Activated CD8-positive, alpha-beta T cell treated with anti-CD3 and anti-CD28 coated beads for 36 hours (primary cell): ENCODE results near the gene NDE1. TPM values are rescaled to one million over a fixed set of nuclear protein-coding genes. Genes with fewer than 3 reads are reported as not detected.

Experiments used
- ATAC-seq: fragments of 200-7000 bp; cut with Tn5 transposase; one replicate; pipeline ENCODE4 v1.10.0; 2021; ENCODE audit warnings: mild to moderate bottlenecking, moderate library complexity
- CTCF ChIA-PET: fragments of 350-600 bp; sonication (Branson Sonifier 250); formaldehyde crosslinking; loops from one replicate; lab custom pipeline; 2021; ENCODE audit warnings: antibody characterized with exemption; lab: Charles Lee
- POLR2A ChIA-PET: fragments of 350-600 bp; sonication (Branson Sonifier 250); formaldehyde crosslinking; loops from one replicate; lab custom pipeline; 2021; ENCODE audit warnings: antibody characterized with exemption; lab: Charles Lee
- DNase-seq: peaks from one replicate; pipeline ENCODE4 v3.0.0-alpha.2; 2020
- H3K27ac Mint-ChIP-seq: one replicate; pipeline ENCODE4 v1.8.0; 2021; ENCODE audit warnings: mild to moderate bottlenecking, mixed read lengths
- H3K27me3 Mint-ChIP-seq: one replicate; pipeline ENCODE4 v1.8.0; 2021; ENCODE audit warnings: mixed read lengths
- H3K36me3 Mint-ChIP-seq: one replicate; pipeline ENCODE4 v1.8.0; 2021; ENCODE audit warnings: low read depth, mixed read lengths
- H3K4me1 Mint-ChIP-seq: one replicate; pipeline ENCODE4 v1.8.0; 2021; ENCODE audit warnings: low read depth, mixed read lengths
- H3K4me3 Mint-ChIP-seq: one replicate; pipeline ENCODE4 v1.8.0; 2021; ENCODE audit warnings: mild to moderate bottlenecking, moderate library complexity, mixed read lengths
- H3K9me3 Mint-ChIP-seq: one replicate; pipeline ENCODE4 v1.8.0; 2021; ENCODE audit warnings: mixed read lengths
- CTCF ChIP-seq: fragments of 200-600 bp; IDR thresholded peaks from one replicate; pipeline ENCODE4 v1.8.0; 2022; ENCODE audit warnings: antibody characterized with exemption, mild to moderate bottlenecking
- intact Hi-C: fragments of 100-400 bp; cut with micrococcal nuclease; formaldehyde crosslinking; loops from one replicate; pipeline ENCODE4 v1.10.0; 2022
- total RNA-seq, 2 experiments: library from RNA; stranded (reverse); gene quantifications; one replicate each; pipeline ENCODE4 v1.2.3, GENCODE V29; 2021

The NDE1 gene
- total RNA-seq, 2 experiments from 2014 or later = 97.6 to 103 TPM

- H3K36me3 Mint-ChIP-seq = peaks cover 4% of the 10 kb centered on the region
- H3K9me3 Mint-ChIP-seq = no peaks in the 10 kb centered on the region
- intact Hi-C loops = no loop called here
- ChIA-PET CTCF (no interaction called here), POLR2A (no interaction called here)
- ATAC-seq (no peak), DNase-seq (no peak)
- no peaks in the 10 kb centered on the region for H3K27me3 Mint-ChIP-seq
- no peaks in the 10 kb centered on the region for H3K4me1 Mint-ChIP-seq
- no peak overlapping the region for H3K4me3 Mint-ChIP-seq
- H3K27ac Mint-ChIP-seq = no peak overlapping the region
- TF ChIP-seq CTCF = no peak
These were observed 96.3 kb downstream of the NDE1 start for GRCh38 chr16:15746332-15746731.

- H3K4me3 Mint-ChIP-seq = no peak overlapping the region
- DNase-seq (no peak), ATAC-seq (no peak)
- no peak for TF ChIP-seq CTCF
- intact Hi-C loops = no loop called here
- POLR2A ChIA-PET = no interaction called here
- no peak overlapping the region for H3K27ac Mint-ChIP-seq
- no peaks in the 10 kb centered on the region for H3K4me1 Mint-ChIP-seq
- CTCF ChIA-PET = interaction anchor here (2.0 kb wide), 1 partner anchor 13 kb away, joined by 4 read pairs; no protein-coding TSS in a partner anchor
- no peaks in the 10 kb centered on the region for H3K9me3 Mint-ChIP-seq
- H3K27me3 Mint-ChIP-seq = no peaks in the 10 kb centered on the region
- no peaks in the 10 kb centered on the region for H3K36me3 Mint-ChIP-seq
These were observed 97.9 kb downstream of the NDE1 start for GRCh38 chr16:15747937-15748336.

GRCh38 chr16:15748654-15749053 is 98.6 kb downstream of the NDE1 start:
- Mint-ChIP-seq H3K4me3 (no peak overlapping the region), H3K36me3 (no peaks in the 10 kb centered on the region), H3K27ac (no peak overlapping the region), H3K4me1 (no peaks in the 10 kb centered on the region), H3K9me3 (no peaks in the 10 kb centered on the region), H3K27me3 (no peaks in the 10 kb centered on the region)
- intact Hi-C loops = no loop called here
- POLR2A ChIA-PET = no interaction called here
- TF ChIP-seq CTCF = no peak
- ATAC-seq (no peak), DNase-seq (no peak)
- CTCF ChIA-PET = interaction anchor here (2.0 kb wide), 1 partner anchor 12 kb away, joined by 4 read pairs; no protein-coding TSS in a partner anchor

- Mint-ChIP-seq H3K36me3 (no peaks in the 10 kb centered on the region), H3K27ac (no peak overlapping the region), H3K9me3 (no peaks in the 10 kb centered on the region), H3K4me1 (no peaks in the 10 kb centered on the region), H3K27me3 (no peaks in the 10 kb centered on the region), H3K4me3 (no peak overlapping the region)
- POLR2A ChIA-PET = no interaction called here
- CTCF ChIA-PET = interaction anchor here (2.0 kb wide), 1 partner anchor 12 kb away, joined by 4 read pairs; no protein-coding TSS in a partner anchor
- intact Hi-C loops = no loop called here
- DNase-seq (no peak), ATAC-seq (no peak)
- no peak for TF ChIP-seq CTCF
These were observed 99.3 kb downstream of the NDE1 start for GRCh38 chr16:15749371-15749770.

- intact Hi-C loops = no loop called here
- no peak for DNase-seq
- no peak overlapping the region for H3K27ac Mint-ChIP-seq
- H3K9me3 Mint-ChIP-seq = no peaks in the 10 kb centered on the region
- no peaks in the 10 kb centered on the region for H3K4me1 Mint-ChIP-seq
- no peak overlapping the region for H3K4me3 Mint-ChIP-seq
- POLR2A ChIA-PET = no interaction called here
- no peaks in the 10 kb centered on the region for H3K36me3 Mint-ChIP-seq
- no peak for ATAC-seq
- H3K27me3 Mint-ChIP-seq = no peaks in the 10 kb centered on the region
- CTCF ChIA-PET = no interaction called here
- no peak for TF ChIP-seq CTCF
These were observed 99.9 kb downstream of the NDE1 start for GRCh38 chr16:15749985-15750384.
